BLaER1 treated with 17β-estradiol and CSF1 and Interleukin-3, amounts not matched to agents 10 nM and 100 nM (cell line): ENCODE measurements around the gene TFCP2L1.
A peak's percentile ranks its signal among the peaks of the same experiment; 100 is the strongest.
"Not testable (repeated sequence)": the region's sequence is repeated elsewhere in the genome, so short reads cannot be mapped to it uniquely, and the experiment has no call there.

Source experiments
- H3K27ac ChIP-seq, 11 experiments: shearing (Covaris generic); formaldehyde crosslinking; 2 replicates each; pipeline ENCODE4 v1.8.1; 2022
- H3K27me3 ChIP-seq, 11 experiments: shearing (Covaris generic); formaldehyde crosslinking; 2 replicates each; pipeline ENCODE4 v1.8.1; 2022
- H3K36me3 ChIP-seq, 11 experiments: shearing (Covaris generic); formaldehyde crosslinking; 2 replicates each; pipeline ENCODE4 v1.8.1; 2022
- H3K4me1 ChIP-seq, 10 experiments: shearing (Covaris generic); formaldehyde crosslinking; 2 replicates each; pipeline ENCODE4 v1.8.1; 2022
- H3K4me2 ChIP-seq, 11 experiments: shearing (Covaris generic); formaldehyde crosslinking; 2 replicates each; pipeline ENCODE4 v1.8.1; 2022
- H3K4me3 ChIP-seq, 10 experiments: shearing (Covaris generic); formaldehyde crosslinking; 2 replicates each; pipeline ENCODE4 v1.8.1; 2022
- H3K9ac ChIP-seq, 11 experiments: shearing (Covaris generic); formaldehyde crosslinking; 2 replicates each; pipeline ENCODE4 v1.8.1; 2022
- H3K9me3 ChIP-seq, 11 experiments: shearing (Covaris generic); formaldehyde crosslinking; replicated peaks in 1 of 11; 2 replicates each; pipeline ENCODE4 v1.8.1; 2022
- H4K20me1 ChIP-seq, 11 experiments: shearing (Covaris generic); formaldehyde crosslinking; 2 replicates each; pipeline ENCODE4 v1.8.1; 2022
- Cebpa-rat ChIP-seq, 11 experiments: shearing (Covaris generic); IDR thresholded peaks; 2 replicates each; pipeline ENCODE4 v1.8.1; 2022

The TFCP2L1 gene

DNA sequence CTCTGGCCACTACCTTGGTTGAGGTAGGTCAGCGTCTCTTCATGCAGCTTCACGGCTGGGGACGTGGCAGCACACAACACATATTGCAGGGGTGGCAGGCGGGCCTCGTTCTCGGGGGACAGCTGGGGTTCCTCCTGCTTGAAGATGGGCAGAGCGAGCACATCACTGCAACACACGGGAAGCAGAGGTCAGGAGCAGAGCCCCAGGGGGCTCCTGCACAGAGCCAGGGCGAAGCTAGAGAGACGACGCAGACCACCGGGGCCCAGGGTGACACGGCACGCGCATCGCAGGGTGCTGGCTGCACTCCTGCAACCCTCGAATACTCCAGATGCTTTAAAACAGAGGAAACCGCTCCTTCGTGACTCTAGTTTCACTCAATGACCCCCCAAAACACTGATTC lies 3.9 kb downstream of the TFCP2L1 start:
- peak overlapping the region in 4 of 11 experiments; percentile 15 to 62 (median 32); a peak in 7 of 22 replicates for H3K4me2 ChIP-seq
- peaks cover 0 to 29% (median 14%) of the 10 kb centered on the region in 10 experiments; a peak in 14 of 20 replicates for H3K4me1 ChIP-seq
- H4K20me1 ChIP-seq, result no peaks in the 10 kb centered on the region; a peak in 1 of 22 replicates
- TF ChIP-seq Cebpa-rat (IDR thresholded peaks at IDR 0.05), result no peak
- no peak overlapping the region for H3K4me3 ChIP-seq
- H3K9me3 ChIP-seq, result peaks cover 0 to 11% (median 0%) of the 10 kb centered on the region in 11 experiments; a peak in 6 of 22 replicates
- H3K9ac ChIP-seq, result no peak overlapping the region
- H3K27ac ChIP-seq, result no peak overlapping the region
- H3K36me3 ChIP-seq, result no peaks in the 10 kb centered on the region
- peaks cover 28 to 37% (median 31%) of the 10 kb centered on the region in 11 experiments for H3K27me3 ChIP-seq

DNA sequence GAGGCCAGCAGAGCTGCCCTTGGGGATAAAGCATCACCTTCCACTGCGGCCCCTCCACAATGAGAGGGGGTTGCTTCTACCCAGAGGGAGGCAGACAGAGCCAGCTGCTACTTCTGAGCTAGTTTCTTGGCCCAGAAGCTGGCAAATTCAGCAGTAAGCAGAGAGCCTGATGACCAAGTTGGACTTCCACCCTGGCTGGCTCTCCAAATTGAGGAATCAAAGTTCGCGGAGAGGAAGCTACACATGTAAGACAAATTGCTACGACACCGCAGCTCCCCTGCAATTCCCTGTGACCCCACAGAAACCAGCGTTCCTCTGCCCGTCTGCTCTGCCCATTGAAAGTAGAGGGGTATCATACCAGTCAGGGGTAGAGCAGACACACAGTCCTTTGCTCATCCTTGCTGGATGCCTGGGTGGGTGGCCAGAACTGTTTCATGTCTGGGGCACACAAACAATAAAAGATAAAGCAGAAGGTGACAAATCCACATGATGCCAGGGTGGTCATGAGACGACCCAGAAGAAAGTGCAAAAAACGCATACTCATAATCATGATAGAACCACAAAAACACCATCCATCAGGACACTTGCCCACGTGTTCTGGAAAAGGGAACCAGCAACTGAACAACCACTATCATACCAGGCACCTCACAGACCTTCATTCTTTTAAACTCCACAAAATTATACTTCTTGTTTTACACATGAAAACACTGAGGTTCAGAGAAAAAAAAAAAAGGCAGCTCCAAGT lies 5.4 kb downstream of the TFCP2L1 start:
- TF ChIP-seq Cebpa-rat (IDR thresholded peaks at IDR 0.05), result no peak

GRCh38 chr2:121276341-121276740 lies 8.7 kb downstream of the TFCP2L1 start:
- Histone ChIP-seq H3K9ac (no peak overlapping the region), H4K20me1 (no peaks in the 10 kb centered on the region), H3K27ac (no peak overlapping the region), H3K4me3 (no peak overlapping the region), H3K4me2 (no peak overlapping the region), H3K9me3 (no peaks in the 10 kb centered on the region), H3K36me3 (no peaks in the 10 kb centered on the region), H3K27me3 (no peaks in the 10 kb centered on the region), H3K4me1 (peaks cover 0 to 20% (median 4%) of the 10 kb centered on the region in 10 experiments; a peak in 10 of 20 replicates)
- TF ChIP-seq Cebpa-rat (IDR thresholded peaks at IDR 0.05), result no peak

More for the DNA sequence above, 5.4 kb downstream of the TFCP2L1 start:
- Histone ChIP-seq H3K4me2 (peak overlapping the region in 4 of 11 experiments; percentile 3 to 26 (median 6); a peak in 5 of 22 replicates), H3K4me1 (peaks cover 0 to 23% (median 8%) of the 10 kb centered on the region in 10 experiments; a peak in 13 of 20 replicates), H3K27me3 (peaks cover 15 to 23% (median 19%) of the 10 kb centered on the region in 11 experiments), H3K9me3 (peaks cover 0 to 6% (median 0%) of the 10 kb centered on the region in 11 experiments; a peak in 6 of 22 replicates), H3K27ac (no peak overlapping the region), H4K20me1 (no peaks in the 10 kb centered on the region), H3K36me3 (no peaks in the 10 kb centered on the region), H3K4me3 (no peak overlapping the region), H3K9ac (no peak overlapping the region)

GRCh38 chr2:121273116-121273515 lies 11.9 kb downstream of the TFCP2L1 start:
- Histone ChIP-seq H3K4me2 (no peak overlapping the region), H4K20me1 (no peaks in the 10 kb centered on the region), H3K27me3 (no peaks in the 10 kb centered on the region), H3K27ac (no peak overlapping the region), H3K4me3 (no peak overlapping the region), H3K9me3 (no peaks in the 10 kb centered on the region), H3K36me3 (no peaks in the 10 kb centered on the region), H3K9ac (no peak overlapping the region), H3K4me1 (peaks cover 0 to 4% (median 0%) of the 10 kb centered on the region in 10 experiments; a peak in 2 of 20 replicates)
- no peak for TF ChIP-seq Cebpa-rat (IDR thresholded peaks at IDR 0.05)

DNA sequence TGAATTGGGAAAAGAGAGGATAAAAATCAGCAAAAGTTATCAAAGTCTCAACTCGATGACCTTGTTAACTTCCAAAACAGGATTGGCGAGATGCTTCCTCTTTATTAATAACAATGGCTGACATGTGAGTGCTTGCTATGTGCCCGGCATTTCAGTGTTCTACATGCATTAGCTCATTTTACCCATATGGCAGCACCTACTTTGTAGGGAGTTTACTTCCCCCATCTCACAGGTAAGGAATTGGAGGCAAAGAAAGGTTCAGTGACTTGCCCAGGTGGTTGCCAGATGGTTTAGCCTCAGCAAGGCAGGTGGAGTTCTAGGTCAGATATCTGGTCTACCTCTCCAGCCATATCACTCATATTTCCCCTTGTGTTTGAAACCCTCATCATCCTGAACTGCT lies 12.4 kb downstream of the TFCP2L1 start:
- Histone ChIP-seq H3K9ac (no peak overlapping the region), H3K36me3 (no peaks in the 10 kb centered on the region), H3K4me2 (no peak overlapping the region), H3K4me1 (peaks cover 0 to 4% (median 0%) of the 10 kb centered on the region in 10 experiments; a peak in 2 of 20 replicates), H4K20me1 (no peaks in the 10 kb centered on the region), H3K27me3 (no peaks in the 10 kb centered on the region), H3K4me3 (no peak overlapping the region), H3K9me3 (no peaks in the 10 kb centered on the region), H3K27ac (no peak overlapping the region)
- TF ChIP-seq Cebpa-rat (IDR thresholded peaks at IDR 0.05), result no peak

DNA sequence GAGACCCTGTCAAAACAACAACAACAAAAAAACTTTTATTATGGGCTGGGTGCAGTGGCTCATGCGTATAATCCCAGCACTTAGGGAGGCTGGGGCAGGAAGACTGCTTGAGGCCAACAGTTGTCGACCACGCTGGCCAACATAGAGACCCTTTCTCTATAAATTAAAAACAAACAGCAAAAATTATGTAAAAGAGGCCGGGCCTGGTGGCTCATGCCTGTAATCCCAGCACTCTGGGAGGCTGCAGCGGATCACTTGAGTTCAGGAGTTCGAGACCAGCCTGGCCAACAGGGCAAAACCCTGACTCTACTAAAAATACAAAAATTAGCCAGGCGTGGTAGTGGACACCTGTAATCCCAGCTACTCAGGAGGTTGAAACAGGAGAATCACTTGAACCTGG lies 15.6 kb downstream of the TFCP2L1 start:
- not testable (repeated sequence) for H3K4me3 ChIP-seq, H3K36me3 ChIP-seq, H3K9ac ChIP-seq, H4K20me1 ChIP-seq, H3K4me2 ChIP-seq, H3K9me3 ChIP-seq, H3K27ac ChIP-seq, H3K4me1 ChIP-seq, H3K27me3 ChIP-seq

- no peaks in the 10 kb centered on the region for H3K27me3 ChIP-seq
- no peaks in the 10 kb centered on the region for H3K36me3 ChIP-seq
- H3K27ac ChIP-seq, result no peak overlapping the region
- H3K4me1 ChIP-seq, result peaks cover 0 to 3% (median 0%) of the 10 kb centered on the region in 10 experiments; a peak in 3 of 20 replicates
- TF ChIP-seq Cebpa-rat (IDR thresholded peaks at IDR 0.05), result no peak
- H3K9me3 ChIP-seq, result no peaks in the 10 kb centered on the region
- H3K9ac ChIP-seq, result no peak overlapping the region
- no peaks in the 10 kb centered on the region for H4K20me1 ChIP-seq
- H3K4me3 ChIP-seq, result no peak overlapping the region
- H3K4me2 ChIP-seq, result no peak overlapping the region
Measured at GRCh38 chr2:121266543-121267106, 18.4 kb downstream of the TFCP2L1 start.

DNA sequence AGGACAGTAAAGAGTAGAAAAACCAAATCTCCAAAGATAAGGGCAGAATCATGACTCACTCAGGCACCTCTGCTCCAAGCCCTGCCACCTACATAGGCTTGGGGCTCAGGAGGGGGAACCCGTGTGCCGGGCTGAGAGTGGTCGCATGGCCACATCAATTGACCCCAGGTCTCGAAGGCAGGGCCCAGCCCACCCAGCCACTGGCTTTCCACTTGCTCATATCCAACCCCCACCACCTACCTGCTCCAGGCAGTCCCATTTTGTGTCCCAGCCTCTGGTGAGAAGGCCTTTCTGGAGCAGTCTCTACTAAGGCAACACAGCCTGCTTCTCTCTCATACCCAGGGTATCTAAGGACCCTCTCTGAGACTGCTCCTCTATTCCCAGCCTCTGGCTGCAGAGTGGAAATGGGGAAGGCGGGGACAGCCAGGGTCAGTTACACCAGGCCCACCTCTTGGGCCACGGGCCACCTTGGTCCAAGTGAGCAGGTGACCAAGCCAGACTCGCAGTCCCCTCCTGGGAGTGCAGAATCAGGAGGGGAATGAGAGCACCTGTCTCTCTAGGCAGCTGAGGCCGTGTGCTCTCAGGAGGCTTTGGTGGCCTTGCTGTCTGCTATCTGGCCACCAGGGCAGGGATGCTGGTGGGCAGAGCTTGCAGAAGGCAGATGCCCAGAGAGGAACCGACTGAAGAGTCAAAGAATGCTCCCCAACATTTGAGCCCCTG lies 20.8 kb downstream of the TFCP2L1 start:
- no peak for TF ChIP-seq Cebpa-rat (IDR thresholded peaks at IDR 0.05)
- no peaks in the 10 kb centered on the region for H4K20me1 ChIP-seq
- no peak overlapping the region for H3K4me2 ChIP-seq
- no peak overlapping the region for H3K27ac ChIP-seq
- H3K36me3 ChIP-seq, result no peaks in the 10 kb centered on the region
- no peak overlapping the region for H3K9ac ChIP-seq
- peaks cover 0 to 3% (median 0%) of the 10 kb centered on the region in 10 experiments; a peak in 1 of 20 replicates for H3K4me1 ChIP-seq
- no peak overlapping the region for H3K4me3 ChIP-seq
- H3K27me3 ChIP-seq, result no peaks in the 10 kb centered on the region
- H3K9me3 ChIP-seq, result no peaks in the 10 kb centered on the region
